ENCODE data around the gene SUCLA2.

GRCh38 chr13:47929156-47929555, 71.9 kb downstream of the SUCLA2 start:
- TF ChIP-seq CTCF (conservative IDR thresholded peaks at IDR 0.05 in 1 of 2, IDR thresholded peaks at IDR 0.05 in 1 of 2; ENCODE audit: low read depth in 1 of 2, low read length in 2 of 2) = no peak
- no peak for TF ChIP-seq EZH2 (IDR thresholded peaks at IDR 0.05; ENCODE audit: low read length, missing control alignments)
